ENCODE results near the gene C11orf24.

- TF ChIP-seq ARNTL (CRISPR knock-in tag; IDR thresholded peaks at IDR 0.05; ENCODE audit: borderline replicate concordance, low read depth) (no peak), PPARA (CRISPR knock-in tag; IDR thresholded peaks at IDR 0.05; ENCODE audit: borderline replicate concordance) (no peak), TOX (CRISPR knock-in tag; IDR thresholded peaks at IDR 0.05; ENCODE audit: borderline replicate concordance) (no peak)
- TF ChIP-seq, protein P1, sequence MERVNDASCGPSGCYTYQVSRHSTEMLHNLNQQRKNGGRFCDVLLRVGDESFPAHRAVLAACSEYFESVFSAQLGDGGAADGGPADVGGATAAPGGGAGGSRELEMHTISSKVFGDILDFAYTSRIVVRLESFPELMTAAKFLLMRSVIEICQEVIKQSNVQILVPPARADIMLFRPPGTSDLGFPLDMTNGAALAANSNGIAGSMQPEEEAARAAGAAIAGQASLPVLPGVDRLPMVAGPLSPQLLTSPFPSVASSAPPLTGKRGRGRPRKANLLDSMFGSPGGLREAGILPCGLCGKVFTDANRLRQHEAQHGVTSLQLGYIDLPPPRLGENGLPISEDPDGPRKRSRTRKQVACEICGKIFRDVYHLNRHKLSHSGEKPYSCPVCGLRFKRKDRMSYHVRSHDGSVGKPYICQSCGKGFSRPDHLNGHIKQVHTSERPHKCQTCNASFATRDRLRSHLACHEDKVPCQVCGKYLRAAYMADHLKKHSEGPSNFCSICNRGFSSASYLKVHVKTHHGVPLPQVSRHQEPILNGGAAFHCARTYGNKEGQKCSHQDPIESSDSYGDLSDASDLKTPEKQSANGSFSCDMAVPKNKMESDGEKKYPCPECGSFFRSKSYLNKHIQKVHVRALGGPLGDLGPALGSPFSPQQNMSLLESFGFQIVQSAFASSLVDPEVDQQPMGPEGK (CRISPR knock-in tag; IDR thresholded peaks at IDR 0.05; ENCODE audit: borderline replicate concordance) = no peak
- TF ChIP-seq, protein P2, sequence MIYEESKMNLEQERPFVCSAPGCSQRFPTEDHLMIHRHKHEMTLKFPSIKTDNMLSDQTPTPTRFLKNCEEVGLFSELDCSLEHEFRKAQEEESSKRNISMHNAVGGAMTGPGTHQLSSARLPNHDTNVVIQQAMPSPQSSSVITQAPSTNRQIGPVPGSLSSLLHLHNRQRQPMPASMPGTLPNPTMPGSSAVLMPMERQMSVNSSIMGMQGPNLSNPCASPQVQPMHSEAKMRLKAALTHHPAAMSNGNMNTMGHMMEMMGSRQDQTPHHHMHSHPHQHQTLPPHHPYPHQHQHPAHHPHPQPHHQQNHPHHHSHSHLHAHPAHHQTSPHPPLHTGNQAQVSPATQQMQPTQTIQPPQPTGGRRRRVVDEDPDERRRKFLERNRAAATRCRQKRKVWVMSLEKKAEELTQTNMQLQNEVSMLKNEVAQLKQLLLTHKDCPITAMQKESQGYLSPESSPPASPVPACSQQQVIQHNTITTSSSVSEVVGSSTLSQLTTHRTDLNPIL (CRISPR knock-in tag; IDR thresholded peaks at IDR 0.05; ENCODE audit: low read depth) = no peak
These were observed 34.9 kb upstream of the C11orf24 start for GRCh38 chr11:68306636-68307035.

All from SK-N-SH treated with all-trans-retinoic acid at 6 μM for 48 hours (cell line).